Measurements from ENCODE around the gene OPCML.

DNA sequence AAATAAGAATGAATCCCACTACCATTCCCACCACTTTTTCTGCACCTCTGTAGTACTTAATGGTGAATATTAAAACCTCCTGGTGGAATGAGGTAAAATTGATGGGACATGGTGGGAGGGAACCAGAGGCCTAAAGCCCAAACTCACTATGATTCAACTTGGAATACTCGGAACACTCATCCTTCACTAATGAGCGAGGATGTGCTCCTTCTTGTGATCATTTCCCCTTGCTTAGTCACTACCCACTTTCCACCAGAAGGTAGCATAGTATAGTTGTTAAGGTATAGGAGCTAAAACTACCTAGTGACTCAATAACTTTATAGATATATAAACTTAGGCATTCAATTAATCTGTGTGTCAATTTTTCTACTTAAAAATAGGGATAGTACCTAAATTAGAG is 728.9 kb downstream of the OPCML start:
- no peak for TF ChIP-seq TAF1 (IDR thresholded peaks at IDR 0.05; ENCODE audit: low read depth)
- TF ChIP-seq, protein P1, sequence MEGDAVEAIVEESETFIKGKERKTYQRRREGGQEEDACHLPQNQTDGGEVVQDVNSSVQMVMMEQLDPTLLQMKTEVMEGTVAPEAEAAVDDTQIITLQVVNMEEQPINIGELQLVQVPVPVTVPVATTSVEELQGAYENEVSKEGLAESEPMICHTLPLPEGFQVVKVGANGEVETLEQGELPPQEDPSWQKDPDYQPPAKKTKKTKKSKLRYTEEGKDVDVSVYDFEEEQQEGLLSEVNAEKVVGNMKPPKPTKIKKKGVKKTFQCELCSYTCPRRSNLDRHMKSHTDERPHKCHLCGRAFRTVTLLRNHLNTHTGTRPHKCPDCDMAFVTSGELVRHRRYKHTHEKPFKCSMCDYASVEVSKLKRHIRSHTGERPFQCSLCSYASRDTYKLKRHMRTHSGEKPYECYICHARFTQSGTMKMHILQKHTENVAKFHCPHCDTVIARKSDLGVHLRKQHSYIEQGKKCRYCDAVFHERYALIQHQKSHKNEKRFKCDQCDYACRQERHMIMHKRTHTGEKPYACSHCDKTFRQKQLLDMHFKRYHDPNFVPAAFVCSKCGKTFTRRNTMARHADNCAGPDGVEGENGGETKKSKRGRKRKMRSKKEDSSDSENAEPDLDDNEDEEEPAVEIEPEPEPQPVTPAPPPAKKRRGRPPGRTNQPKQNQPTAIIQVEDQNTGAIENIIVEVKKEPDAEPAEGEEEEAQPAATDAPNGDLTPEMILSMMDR (IDR thresholded peaks at IDR 0.05; ENCODE audit: poor library complexity, severe bottlenecking): no peak
- TF ChIP-seq SMC3 (conservative IDR thresholded peaks at IDR 0.05; ENCODE audit: poor library complexity): no peak
- no peak for TF ChIP-seq EP300 (conservative IDR thresholded peaks at IDR 0.05; ENCODE audit: poor library complexity, severe bottlenecking)
- TF ChIP-seq POLR2AphosphoS5 (IDR thresholded peaks at IDR 0.05): no peak
- no peak for TF ChIP-seq EZH2 (IDR thresholded peaks at IDR 0.05; ENCODE audit: borderline replicate concordance, insufficient read depth, low read length, poor library complexity, severe bottlenecking)
